AG04449 (cell line): ENCODE data around the gene LRRC72.

Experiments
- CTCF ChIA-PET: fragments of 350-600 bp; formaldehyde crosslinking; extraction: SDS; loops from one replicate; lab custom pipeline; 2021; ENCODE audit warnings: antibody characterized with exemption; lab: Yijun Ruan, JAX
- POLR2A ChIA-PET: fragments of 400-600, 350-600 bp; formaldehyde crosslinking; extraction: SDS; loops from one replicate; lab custom pipeline; 2020; ENCODE audit warnings: antibody characterized with exemption, inconsistent platforms; lab: Yijun Ruan, JAX
- DNase-seq: peaks from one replicate; pipeline ENCODE4 v3.0.0-alpha.2; 2010; ENCODE audit warnings: low read depth, low spot score
- H3K4me3 ChIP-seq: 2 replicates; pipeline ENCODE4 v1.5.1; 2011; ENCODE audit warnings: low read depth, mild to moderate bottlenecking, control low read depth, low read length
- TF ChIP-seq, protein P1 (sequence below): IDR thresholded peaks from one replicate; pipeline ENCODE4 v1.5.1; 2011; ENCODE audit warnings: mild to moderate bottlenecking, moderate library complexity, low read length, control low read depth, inconsistent platforms; ENCODE audit not compliant: insufficient read depth; ENCODE audit errors: missing control alignments

LRRC72 gene

DNA sequence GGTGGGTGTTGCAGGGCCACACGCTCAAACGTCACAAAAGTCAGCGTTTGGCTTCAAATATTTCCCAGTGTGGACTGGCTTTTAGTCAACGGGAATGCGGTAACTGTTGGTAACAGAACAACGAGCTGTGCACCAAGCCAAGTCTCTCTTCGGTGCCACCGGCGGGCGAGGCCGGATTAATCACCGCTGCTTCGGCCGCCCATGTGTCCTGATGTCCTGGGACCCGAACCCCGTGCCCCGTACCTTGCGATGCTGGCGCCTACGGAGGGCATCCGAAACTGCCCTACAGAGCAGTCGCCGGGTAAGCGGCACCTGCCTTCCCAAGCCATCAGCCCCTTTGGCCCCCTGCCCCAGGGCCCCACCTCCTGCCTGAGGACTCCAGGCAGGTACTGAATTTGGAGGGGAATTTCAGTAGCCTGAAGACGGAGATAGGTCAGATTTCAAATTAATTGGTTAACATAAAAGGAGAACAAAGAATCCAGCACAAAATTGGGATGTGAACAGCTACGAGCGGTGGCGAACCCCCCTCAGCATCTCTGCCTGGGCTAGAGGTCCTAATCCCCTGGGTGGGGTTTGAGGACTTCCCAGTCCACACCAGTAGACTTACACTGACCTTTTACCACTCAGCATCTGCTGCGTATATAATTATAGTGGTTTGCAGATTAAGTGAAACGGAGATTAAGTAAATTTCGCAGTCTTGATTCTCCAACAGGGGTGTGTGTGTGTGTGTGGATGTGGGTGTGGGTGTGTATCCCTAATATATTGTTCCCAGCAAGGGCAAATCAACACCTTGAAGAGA lies at the start of gene LRRC72:
Gene LRRC72, plus strand, starts transcription at position 84 of the 799 bp plus-strand sequence. Its CDS starts 128 bp downstream, at position 212.
- TF ChIP-seq, protein P1, sequence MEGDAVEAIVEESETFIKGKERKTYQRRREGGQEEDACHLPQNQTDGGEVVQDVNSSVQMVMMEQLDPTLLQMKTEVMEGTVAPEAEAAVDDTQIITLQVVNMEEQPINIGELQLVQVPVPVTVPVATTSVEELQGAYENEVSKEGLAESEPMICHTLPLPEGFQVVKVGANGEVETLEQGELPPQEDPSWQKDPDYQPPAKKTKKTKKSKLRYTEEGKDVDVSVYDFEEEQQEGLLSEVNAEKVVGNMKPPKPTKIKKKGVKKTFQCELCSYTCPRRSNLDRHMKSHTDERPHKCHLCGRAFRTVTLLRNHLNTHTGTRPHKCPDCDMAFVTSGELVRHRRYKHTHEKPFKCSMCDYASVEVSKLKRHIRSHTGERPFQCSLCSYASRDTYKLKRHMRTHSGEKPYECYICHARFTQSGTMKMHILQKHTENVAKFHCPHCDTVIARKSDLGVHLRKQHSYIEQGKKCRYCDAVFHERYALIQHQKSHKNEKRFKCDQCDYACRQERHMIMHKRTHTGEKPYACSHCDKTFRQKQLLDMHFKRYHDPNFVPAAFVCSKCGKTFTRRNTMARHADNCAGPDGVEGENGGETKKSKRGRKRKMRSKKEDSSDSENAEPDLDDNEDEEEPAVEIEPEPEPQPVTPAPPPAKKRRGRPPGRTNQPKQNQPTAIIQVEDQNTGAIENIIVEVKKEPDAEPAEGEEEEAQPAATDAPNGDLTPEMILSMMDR: no peak
- DNase-seq: no peak
- ChIA-PET POLR2A (no interaction called here), CTCF (interaction anchor here (0.9 to 1.1 kb wide), 2 partner anchors 38 to 39 kb away, joined by 3 read pairs; no protein-coding TSS in a partner anchor)
- no peak within 1 kb of the TSS for H3K4me3 ChIP-seq

DNA sequence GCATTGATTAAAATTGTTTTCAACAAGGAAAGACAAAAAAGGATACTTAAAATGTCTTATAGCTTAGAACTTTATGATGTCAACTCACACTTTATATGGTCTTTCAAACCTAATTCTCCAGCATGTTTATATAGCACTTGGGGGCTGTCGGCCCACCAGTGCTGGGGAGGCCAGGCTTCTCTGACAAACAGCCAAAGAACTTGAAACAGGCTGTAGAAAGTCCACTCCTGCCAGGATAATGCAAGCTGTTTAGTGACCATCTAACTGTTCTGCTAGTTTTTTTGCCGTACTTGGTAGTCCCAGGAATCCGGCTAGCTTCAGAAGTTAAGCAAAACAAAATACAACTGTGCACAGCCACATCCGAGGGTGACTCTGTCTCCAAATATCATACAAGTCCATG lies 47.5 kb upstream of the LRRC72 start:
- H3K4me3 ChIP-seq: no peak overlapping the region
- TF ChIP-seq, protein P1: no peak
- CTCF ChIA-PET: no interaction called here
- POLR2A ChIA-PET: no interaction called here
- DNase-seq: no peak

- no peak for DNase-seq
- TF ChIP-seq, protein P1: no peak
- no peak overlapping the region for H3K4me3 ChIP-seq
- ChIA-PET POLR2A (no interaction called here), CTCF (no interaction called here)
Observed at GRCh38 chr7:16479591-16479990, 47.0 kb upstream of the LRRC72 start.

- ChIA-PET CTCF (no interaction called here), POLR2A (no interaction called here)
- TF ChIP-seq, protein P1: no peak
Observed at GRCh38 chr7:16484453-16485158, 42.0 kb upstream of the LRRC72 start.

GRCh38 chr7:16491148-16491547 lies 35.5 kb upstream of the LRRC72 start:
- ChIA-PET POLR2A (no interaction called here), CTCF (no interaction called here)
- no peak overlapping the region for H3K4me3 ChIP-seq
- TF ChIP-seq, protein P1: no peak
- DNase-seq: no peak

More at GRCh38 chr7:16484453-16485158, 42.0 kb upstream of the LRRC72 start:
- DNase-seq: no peak
- no peak overlapping the region for H3K4me3 ChIP-seq

GRCh38 chr7:16492513-16493062 lies 34.0 kb upstream of the LRRC72 start:
- POLR2A ChIA-PET: no interaction called here
- no peak for DNase-seq
- TF ChIP-seq, protein P1: no peak
- H3K4me3 ChIP-seq: no peak overlapping the region
- CTCF ChIA-PET: interaction anchor here (1.0 kb wide), 1 partner anchor 72 kb away, joined by 3 read pairs; no protein-coding TSS in a partner anchor
